ENCODE data around the gene PLA2G12B.
"Not testable (repeated sequence)": the region's sequence is repeated elsewhere in the genome, so short reads cannot be mapped to it uniquely, and the experiment has no call there.

Gene PLA2G12B

GRCh38 chr10:72954596-72955554, at the start of gene PLA2G12B:
TSS of gene PLA2G12B (minus strand) at chr10:72954806. CDS start at chr10:72954685, 121 bp downstream.
- DNase-seq = no peak

GRCh38 chr10:73003822-73004221, 49.2 kb upstream of the PLA2G12B start:
- DNase-seq = no peak

- no peak for DNase-seq
Observed at GRCh38 chr10:73000973-73001372, 46.4 kb upstream of the PLA2G12B start.

- DNase-seq = no peak
Observed at GRCh38 chr10:72997099-72997498, 42.5 kb upstream of the PLA2G12B start.

GRCh38 chr10:72995459-72995858, 40.9 kb upstream of the PLA2G12B start:
- not testable (repeated sequence) for DNase-seq

- DNase-seq = not testable (repeated sequence)
Observed at GRCh38 chr10:72989771-72990170, 35.2 kb upstream of the PLA2G12B start.

- not testable (repeated sequence) for DNase-seq
Observed at GRCh38 chr10:72984618-72985017, 30.0 kb upstream of the PLA2G12B start.

GRCh38 chr10:72981882-72982529, 27.4 kb upstream of the PLA2G12B start:
- no peak for DNase-seq

- no peak for DNase-seq
Observed at GRCh38 chr10:72981028-72981881, 26.6 kb upstream of the PLA2G12B start.

GRCh38 chr10:72980348-72980747, 25.7 kb upstream of the PLA2G12B start:
- no peak for DNase-seq

GRCh38 chr10:72979709-72980108, 25.1 kb upstream of the PLA2G12B start:
- no peak for DNase-seq

GRCh38 chr10:72976886-72977285, 22.3 kb upstream of the PLA2G12B start:
- DNase-seq = no peak

- DNase-seq = no peak
Observed at GRCh38 chr10:72956001-72956400, 1.4 kb upstream of the PLA2G12B start.

- no peak for DNase-seq
Observed at GRCh38 chr10:72954230-72954595, 393 bp downstream of the PLA2G12B start.

GRCh38 chr10:72953687-72954086, 919 bp downstream of the PLA2G12B start:
- DNase-seq = no peak

GRCh38 chr10:72952642-72953158, 1.9 kb downstream of the PLA2G12B start:
- DNase-seq = no peak

- no peak for DNase-seq
Observed at GRCh38 chr10:72952189-72952588, 2.4 kb downstream of the PLA2G12B start.

GRCh38 chr10:72951760-72952159, 2.8 kb downstream of the PLA2G12B start:
- DNase-seq = no peak

GRCh38 chr10:72948762-72949161, 5.8 kb downstream of the PLA2G12B start:
- no peak for DNase-seq

GRCh38 chr10:72946963-72947362, 7.6 kb downstream of the PLA2G12B start:
- no peak for DNase-seq

GRCh38 chr10:72943498-72944234, 10.9 kb downstream of the PLA2G12B start:
- no peak for DNase-seq

- no peak for DNase-seq
Observed at GRCh38 chr10:72935361-72935760, 19.2 kb downstream of the PLA2G12B start.

All from CD4-positive, alpha-beta T cell treated with Interleukin-4 for 4 hours (primary cell).